KMS-11 (cell line): ENCODE results near the gene DNAH1.

ENCODE experiments used
- H2AFZ ChIP-seq: fragments of 200-600 bp; sonication (generic); 2 replicates; pipeline ENCODE4 v1.6.1; 2016; ENCODE audit warnings: antibody characterized with exemption, mixed run types, low read depth
- H3K27ac ChIP-seq: fragments of 200-600 bp; sonication (generic); 2 replicates; pipeline ENCODE4 v1.6.1; 2016; ENCODE audit warnings: mild to moderate bottlenecking, mixed run types
- H3K27me3 ChIP-seq: fragments of 200-600 bp; sonication (generic); 2 replicates; pipeline ENCODE4 v1.6.1; 2017; ENCODE audit warnings: mild to moderate bottlenecking, low read depth, mixed run types, moderate library complexity; ENCODE audit not compliant: insufficient read depth
- H3K36me3 ChIP-seq: fragments of 200-600 bp; sonication (generic); 2 replicates; pipeline ENCODE4 v1.6.1; 2017; ENCODE audit warnings: mild to moderate bottlenecking, mixed run types; ENCODE audit not compliant: insufficient read depth
- H3K4me1 ChIP-seq: fragments of 200-600 bp; sonication (generic); 2 replicates; pipeline ENCODE4 v1.6.1; 2016; ENCODE audit warnings: mild to moderate bottlenecking, low read depth, mixed run types; ENCODE audit not compliant: poor library complexity, severe bottlenecking
- H3K4me2 ChIP-seq: fragments of 200-600 bp; sonication (generic); 2 replicates; pipeline ENCODE4 v1.7.0; 2016; ENCODE audit warnings: mild to moderate bottlenecking, mixed run types
- H3K4me3 ChIP-seq: fragments of 200-600 bp; sonication (generic); IDR thresholded peaks from 2 replicates; pipeline ENCODE4 v1.6.1; 2017; ENCODE audit warnings: low read depth, low read length, mixed read lengths; ENCODE audit not compliant: insufficient read depth
- H3K79me2 ChIP-seq: fragments of 200-600 bp; sonication (generic); 2 replicates; pipeline ENCODE4 v1.6.1; 2016; ENCODE audit warnings: low read depth, mixed run types; ENCODE audit not compliant: insufficient read depth
- H3K9ac ChIP-seq: fragments of 200-600 bp; sonication (generic); 2 replicates; pipeline ENCODE4 v1.6.1; 2016; ENCODE audit warnings: mild to moderate bottlenecking, mixed run types
- H4K20me1 ChIP-seq: fragments of 200-600 bp; sonication (generic); 2 replicates; pipeline ENCODE4 v1.6.1; 2016; ENCODE audit warnings: mild to moderate bottlenecking, mixed run types; ENCODE audit not compliant: insufficient read depth
- TF ChIP-seq, protein P1 (sequence below): fragments of 200-600 bp; sonication (generic); conservative IDR thresholded peaks from 2 replicates; pipeline ENCODE4 v1.6.1; 2017; ENCODE audit warnings: low read depth, mild to moderate bottlenecking, antibody characterized with exemption, low read length, moderate library complexity, mixed read lengths

DNAH1 gene

DNA sequence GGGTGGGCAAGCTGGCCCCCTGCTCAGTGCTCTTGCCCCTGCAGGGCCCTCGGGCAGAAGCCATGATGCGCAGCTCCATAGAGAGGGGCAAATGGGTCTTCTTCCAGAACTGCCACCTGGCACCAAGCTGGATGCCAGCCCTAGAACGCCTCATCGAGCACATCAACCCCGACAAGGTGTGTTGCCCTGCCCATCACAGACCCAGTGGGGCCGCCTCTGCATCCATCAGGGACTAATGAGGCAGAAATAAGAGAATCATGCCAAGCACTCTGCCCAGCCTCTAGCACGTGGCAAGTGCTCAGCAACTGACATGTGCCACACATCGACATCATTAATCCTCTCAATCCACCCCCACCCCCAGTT lies 79.4 kb downstream of the DNAH1 start:
- no peaks in the 10 kb centered on the region for H3K36me3 ChIP-seq

DNA sequence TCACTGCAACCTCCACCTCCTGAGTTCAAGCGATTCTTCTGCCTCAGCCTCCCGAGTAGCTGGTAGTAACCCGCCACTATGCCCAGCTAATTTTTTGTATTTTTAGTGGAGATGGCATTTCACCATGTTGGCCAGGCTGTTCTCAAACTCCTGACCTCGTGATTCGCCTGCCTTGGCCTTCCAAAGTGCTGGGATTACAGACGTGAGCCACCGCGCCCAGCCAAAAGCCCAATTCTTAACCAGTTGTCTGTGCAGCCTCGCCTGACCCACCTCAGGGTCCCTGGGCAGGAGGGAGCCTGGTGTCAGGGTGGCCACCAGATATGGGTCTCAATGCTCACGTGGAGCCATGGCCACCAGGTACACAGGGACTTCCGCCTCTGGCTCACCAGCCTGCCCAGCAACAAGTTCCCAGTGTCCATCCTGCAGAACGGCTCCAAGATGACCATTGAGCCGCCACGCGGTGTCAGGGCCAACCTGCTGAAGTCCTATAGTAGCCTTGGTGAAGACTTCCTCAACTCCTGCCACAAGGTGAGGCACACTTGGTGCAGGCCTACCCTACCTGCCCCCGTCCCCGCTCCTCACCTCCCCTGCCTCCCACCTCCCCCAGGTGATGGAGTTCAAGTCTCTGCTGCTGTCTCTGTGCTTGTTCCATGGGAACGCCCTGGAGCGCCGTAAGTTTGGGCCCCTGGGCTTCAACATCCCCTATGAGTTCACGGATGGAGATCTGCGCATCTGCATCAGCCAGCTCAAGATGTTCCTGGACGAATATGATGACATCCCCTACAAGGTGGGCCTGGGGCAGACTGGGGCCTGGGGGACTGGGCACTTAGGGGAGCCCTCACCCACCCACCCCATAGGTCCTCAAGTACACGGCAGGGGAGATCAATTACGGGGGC lies 80.1 kb downstream of the DNAH1 start:
- Histone ChIP-seq H3K36me3 (no peaks in the 10 kb centered on the region), H3K27me3 (no peaks in the 10 kb centered on the region), H3K4me1 (no peaks in the 10 kb centered on the region), H3K9ac (no peak overlapping the region), H4K20me1 (no peaks in the 10 kb centered on the region), H3K4me3 (no peak overlapping the region), H3K4me2 (no peak overlapping the region), H3K27ac (no peak overlapping the region), H3K79me2 (no peaks in the 10 kb centered on the region), H2AFZ (no peak overlapping the region)
- TF ChIP-seq, protein P1, sequence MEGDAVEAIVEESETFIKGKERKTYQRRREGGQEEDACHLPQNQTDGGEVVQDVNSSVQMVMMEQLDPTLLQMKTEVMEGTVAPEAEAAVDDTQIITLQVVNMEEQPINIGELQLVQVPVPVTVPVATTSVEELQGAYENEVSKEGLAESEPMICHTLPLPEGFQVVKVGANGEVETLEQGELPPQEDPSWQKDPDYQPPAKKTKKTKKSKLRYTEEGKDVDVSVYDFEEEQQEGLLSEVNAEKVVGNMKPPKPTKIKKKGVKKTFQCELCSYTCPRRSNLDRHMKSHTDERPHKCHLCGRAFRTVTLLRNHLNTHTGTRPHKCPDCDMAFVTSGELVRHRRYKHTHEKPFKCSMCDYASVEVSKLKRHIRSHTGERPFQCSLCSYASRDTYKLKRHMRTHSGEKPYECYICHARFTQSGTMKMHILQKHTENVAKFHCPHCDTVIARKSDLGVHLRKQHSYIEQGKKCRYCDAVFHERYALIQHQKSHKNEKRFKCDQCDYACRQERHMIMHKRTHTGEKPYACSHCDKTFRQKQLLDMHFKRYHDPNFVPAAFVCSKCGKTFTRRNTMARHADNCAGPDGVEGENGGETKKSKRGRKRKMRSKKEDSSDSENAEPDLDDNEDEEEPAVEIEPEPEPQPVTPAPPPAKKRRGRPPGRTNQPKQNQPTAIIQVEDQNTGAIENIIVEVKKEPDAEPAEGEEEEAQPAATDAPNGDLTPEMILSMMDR, result no peak

More for the DNA sequence above, 79.4 kb downstream of the DNAH1 start:
- Histone ChIP-seq H3K4me2 (no peak overlapping the region), H3K79me2 (no peaks in the 10 kb centered on the region), H3K4me3 (no peak overlapping the region), H3K4me1 (no peaks in the 10 kb centered on the region), H4K20me1 (no peaks in the 10 kb centered on the region), H2AFZ (no peak overlapping the region), H3K27me3 (no peaks in the 10 kb centered on the region), H3K27ac (no peak overlapping the region), H3K9ac (no peak overlapping the region)
- TF ChIP-seq, protein P1, result no peak

DNA sequence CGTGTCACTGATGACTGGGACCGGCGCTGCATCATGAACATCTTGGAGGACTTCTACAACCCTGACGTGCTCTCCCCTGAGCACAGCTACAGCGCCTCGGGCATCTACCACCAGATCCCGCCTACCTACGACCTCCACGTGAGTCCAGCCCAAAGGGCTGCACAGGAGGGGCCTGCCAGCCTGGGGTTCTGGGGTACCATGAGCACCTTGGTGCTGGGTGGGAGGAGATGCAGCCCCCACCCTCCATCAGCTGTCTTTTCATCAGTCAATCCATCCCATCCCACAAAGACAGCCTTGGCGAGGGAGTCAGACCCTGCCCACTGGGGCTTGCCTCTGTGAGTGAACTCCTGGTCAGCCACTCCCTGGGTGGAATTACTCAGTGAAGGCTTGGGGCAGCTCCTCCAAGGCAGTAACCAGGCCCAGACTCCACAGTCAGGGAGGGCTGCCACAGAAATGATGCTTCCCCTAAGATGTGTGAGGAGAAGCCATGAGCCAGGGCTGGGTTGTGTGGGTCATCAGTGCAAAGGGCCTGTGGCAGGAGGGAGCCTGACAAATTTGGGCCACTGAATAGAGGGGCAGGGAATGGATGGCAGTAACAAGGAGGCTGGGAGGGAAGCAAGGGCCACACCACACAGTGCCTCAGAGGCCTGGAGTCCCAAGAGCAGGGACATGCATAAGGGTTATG lies 80.9 kb downstream of the DNAH1 start:
- Histone ChIP-seq H3K4me2 (no peak overlapping the region), H3K27ac (no peak overlapping the region), H3K4me3 (no peak overlapping the region), H4K20me1 (no peaks in the 10 kb centered on the region), H3K9ac (no peak overlapping the region), H2AFZ (no peak overlapping the region), H3K36me3 (no peaks in the 10 kb centered on the region), H3K4me1 (no peaks in the 10 kb centered on the region), H3K79me2 (no peaks in the 10 kb centered on the region), H3K27me3 (no peaks in the 10 kb centered on the region)
- TF ChIP-seq, protein P1, result no peak

DNA sequence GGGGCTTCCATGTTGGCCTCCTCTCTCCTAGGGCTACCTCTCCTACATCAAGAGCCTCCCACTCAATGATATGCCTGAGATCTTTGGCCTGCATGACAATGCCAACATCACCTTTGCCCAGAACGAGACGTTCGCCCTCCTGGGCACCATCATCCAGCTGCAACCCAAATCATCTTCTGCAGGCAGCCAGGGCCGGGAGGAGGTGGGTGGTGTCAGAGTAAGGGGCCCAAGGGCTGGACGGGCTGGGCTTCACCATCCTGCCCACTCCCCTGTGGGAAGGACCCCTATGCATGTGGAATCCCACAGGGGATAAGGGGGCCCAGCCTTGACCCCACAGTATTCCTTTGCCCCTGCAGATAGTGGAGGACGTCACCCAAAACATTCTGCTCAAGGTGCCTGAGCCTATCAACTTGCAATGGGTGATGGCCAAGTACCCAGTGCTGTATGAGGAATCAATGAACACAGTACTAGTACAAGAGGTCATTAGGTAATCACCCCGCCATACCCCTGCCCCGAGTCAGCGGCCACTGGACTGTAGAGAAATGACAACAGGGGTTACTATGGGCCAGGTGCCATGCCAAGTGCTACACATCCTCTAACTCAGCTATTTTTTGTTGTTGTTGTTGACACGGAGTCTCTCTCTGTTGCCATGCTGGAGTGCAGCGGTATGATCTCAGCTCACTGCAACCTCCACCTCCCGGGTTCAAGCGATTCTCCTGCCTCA lies 81.7 kb downstream of the DNAH1 start:
- Histone ChIP-seq H3K27ac (no peak overlapping the region), H3K9ac (no peak overlapping the region), H3K27me3 (no peaks in the 10 kb centered on the region), H3K4me3 (no peak overlapping the region), H2AFZ (no peak overlapping the region), H3K4me2 (no peak overlapping the region), H3K36me3 (no peaks in the 10 kb centered on the region), H3K79me2 (no peaks in the 10 kb centered on the region), H3K4me1 (no peaks in the 10 kb centered on the region), H4K20me1 (no peaks in the 10 kb centered on the region)
- TF ChIP-seq, protein P1, result no peak
